ENCODE results near the gene OPCML.

DNA sequence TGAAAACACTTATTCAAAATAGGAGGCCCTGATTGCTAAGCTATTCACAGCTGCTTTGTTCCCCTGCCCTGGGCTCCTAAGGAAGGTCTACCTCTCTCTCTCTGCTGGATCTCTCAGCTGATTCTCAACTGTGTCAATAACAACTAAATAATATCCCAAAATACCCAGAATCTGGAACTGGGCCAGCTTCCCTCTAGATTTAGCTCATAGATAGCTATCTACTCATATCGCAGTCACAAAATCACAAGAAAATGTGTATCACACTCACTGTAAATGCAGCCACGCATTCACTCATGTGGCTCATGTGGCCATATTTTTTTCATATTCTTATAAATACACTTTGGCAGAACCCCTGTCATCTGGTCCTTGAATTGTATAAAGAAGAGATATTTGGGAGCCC lies 555.1 kb downstream of the OPCML start:
- TF ChIP-seq, protein P1, sequence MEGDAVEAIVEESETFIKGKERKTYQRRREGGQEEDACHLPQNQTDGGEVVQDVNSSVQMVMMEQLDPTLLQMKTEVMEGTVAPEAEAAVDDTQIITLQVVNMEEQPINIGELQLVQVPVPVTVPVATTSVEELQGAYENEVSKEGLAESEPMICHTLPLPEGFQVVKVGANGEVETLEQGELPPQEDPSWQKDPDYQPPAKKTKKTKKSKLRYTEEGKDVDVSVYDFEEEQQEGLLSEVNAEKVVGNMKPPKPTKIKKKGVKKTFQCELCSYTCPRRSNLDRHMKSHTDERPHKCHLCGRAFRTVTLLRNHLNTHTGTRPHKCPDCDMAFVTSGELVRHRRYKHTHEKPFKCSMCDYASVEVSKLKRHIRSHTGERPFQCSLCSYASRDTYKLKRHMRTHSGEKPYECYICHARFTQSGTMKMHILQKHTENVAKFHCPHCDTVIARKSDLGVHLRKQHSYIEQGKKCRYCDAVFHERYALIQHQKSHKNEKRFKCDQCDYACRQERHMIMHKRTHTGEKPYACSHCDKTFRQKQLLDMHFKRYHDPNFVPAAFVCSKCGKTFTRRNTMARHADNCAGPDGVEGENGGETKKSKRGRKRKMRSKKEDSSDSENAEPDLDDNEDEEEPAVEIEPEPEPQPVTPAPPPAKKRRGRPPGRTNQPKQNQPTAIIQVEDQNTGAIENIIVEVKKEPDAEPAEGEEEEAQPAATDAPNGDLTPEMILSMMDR (IDR thresholded peaks at IDR 0.05): no peak
- TF ChIP-seq POLR2AphosphoS5 (IDR thresholded peaks at IDR 0.05): no peak

Data from prostate gland (tissue), 2 donors.